ENCODE measurements around the gene DPP6. TPM values are rescaled to one million over a fixed set of nuclear protein-coding genes. Genes with fewer than 3 reads are reported as not detected.

Gene DPP6
- total RNA-seq, 4 donors from 2014 or later: 0.94 to 1.9 TPM; not detected in 2

DNA sequence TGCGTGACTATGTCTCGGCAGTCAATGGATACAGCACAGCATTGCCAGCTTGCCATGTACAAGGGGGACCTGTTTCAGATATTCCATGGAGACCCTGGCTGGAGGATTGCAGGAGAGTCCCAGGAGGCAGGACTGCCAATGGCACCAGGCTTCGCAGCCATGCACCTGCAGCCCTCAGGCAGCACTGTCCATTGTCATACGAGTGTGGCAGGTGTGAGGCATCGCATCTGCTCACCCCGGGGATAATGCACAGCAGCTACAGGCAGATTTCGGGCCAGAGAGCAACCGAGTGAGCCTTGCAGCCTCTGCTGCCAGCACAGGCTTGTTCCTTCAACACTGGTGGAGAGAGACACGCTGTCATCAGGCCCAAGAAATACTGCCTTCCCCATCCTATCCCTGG, 535.6 kb downstream of the DPP6 start:
- no peak for DNase-seq
- intact Hi-C loops (cut with DNase I; ENCODE audit: low total_unique reads) (no loop called here), in situ Hi-C loops (cut with MboI; ENCODE audit: low sequenced_read_pairs in 4 of 4) (no loop called here)
- TF ChIP-seq, protein P1, sequence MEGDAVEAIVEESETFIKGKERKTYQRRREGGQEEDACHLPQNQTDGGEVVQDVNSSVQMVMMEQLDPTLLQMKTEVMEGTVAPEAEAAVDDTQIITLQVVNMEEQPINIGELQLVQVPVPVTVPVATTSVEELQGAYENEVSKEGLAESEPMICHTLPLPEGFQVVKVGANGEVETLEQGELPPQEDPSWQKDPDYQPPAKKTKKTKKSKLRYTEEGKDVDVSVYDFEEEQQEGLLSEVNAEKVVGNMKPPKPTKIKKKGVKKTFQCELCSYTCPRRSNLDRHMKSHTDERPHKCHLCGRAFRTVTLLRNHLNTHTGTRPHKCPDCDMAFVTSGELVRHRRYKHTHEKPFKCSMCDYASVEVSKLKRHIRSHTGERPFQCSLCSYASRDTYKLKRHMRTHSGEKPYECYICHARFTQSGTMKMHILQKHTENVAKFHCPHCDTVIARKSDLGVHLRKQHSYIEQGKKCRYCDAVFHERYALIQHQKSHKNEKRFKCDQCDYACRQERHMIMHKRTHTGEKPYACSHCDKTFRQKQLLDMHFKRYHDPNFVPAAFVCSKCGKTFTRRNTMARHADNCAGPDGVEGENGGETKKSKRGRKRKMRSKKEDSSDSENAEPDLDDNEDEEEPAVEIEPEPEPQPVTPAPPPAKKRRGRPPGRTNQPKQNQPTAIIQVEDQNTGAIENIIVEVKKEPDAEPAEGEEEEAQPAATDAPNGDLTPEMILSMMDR (IDR thresholded peaks at IDR 0.05 in 4 of 5, conservative IDR thresholded peaks at IDR 0.05 in 1 of 5): no peak
- no peak for TF ChIP-seq POLR2A (IDR thresholded peaks at IDR 0.05)
- H3K36me3 ChIP-seq: no peaks in the 10 kb centered on the region
- ATAC-seq: no peak
- no peak overlapping the region for H3K27ac ChIP-seq
- H3K4me1 ChIP-seq: peaks cover 0 to 5% of the 10 kb centered on the region in 2 donors
- no peaks in the 10 kb centered on the region for H3K9me3 ChIP-seq
- H3K4me3 ChIP-seq: no peak overlapping the region
- H3K27me3 ChIP-seq: no peaks in the 10 kb centered on the region

DNA sequence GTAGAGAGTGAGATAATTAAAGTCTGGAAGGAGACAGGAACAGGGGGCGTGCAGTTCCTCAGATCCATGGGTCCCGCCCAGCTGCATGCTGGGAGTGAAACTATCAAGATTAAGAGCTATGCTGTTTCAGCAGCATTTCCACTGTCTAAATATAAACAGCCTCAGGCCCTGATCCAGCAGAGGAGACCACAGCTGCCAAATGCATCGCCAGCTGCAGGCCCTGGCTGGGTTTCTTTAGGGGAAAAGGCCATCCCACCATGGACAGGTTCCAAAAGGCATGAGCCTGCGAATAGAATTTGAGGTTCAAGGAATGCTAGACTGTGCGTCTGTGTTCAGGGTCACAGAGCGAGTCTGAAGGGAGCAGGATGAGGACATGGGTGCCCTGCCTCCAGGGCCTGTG, 539.3 kb downstream of the DPP6 start:
- Histone ChIP-seq H3K4me1 (peaks cover 0 to 5% of the 10 kb centered on the region in 2 donors), H3K27me3 (no peaks in the 10 kb centered on the region), H3K9me3 (no peaks in the 10 kb centered on the region), H3K27ac (no peak overlapping the region), H3K36me3 (no peaks in the 10 kb centered on the region), H3K4me3 (no peak overlapping the region)
- in situ Hi-C loops (cut with MboI; ENCODE audit: low sequenced_read_pairs in 4 of 4): no loop called here
- TF ChIP-seq, protein P1 (IDR thresholded peaks at IDR 0.05 in 4 of 5, conservative IDR thresholded peaks at IDR 0.05 in 1 of 5): no peak
- no peak for TF ChIP-seq POLR2A (IDR thresholded peaks at IDR 0.05)
- intact Hi-C loops (cut with DNase I; ENCODE audit: low total_unique reads): no loop called here
- ATAC-seq: no peak
- DNase-seq: no peak

DNA sequence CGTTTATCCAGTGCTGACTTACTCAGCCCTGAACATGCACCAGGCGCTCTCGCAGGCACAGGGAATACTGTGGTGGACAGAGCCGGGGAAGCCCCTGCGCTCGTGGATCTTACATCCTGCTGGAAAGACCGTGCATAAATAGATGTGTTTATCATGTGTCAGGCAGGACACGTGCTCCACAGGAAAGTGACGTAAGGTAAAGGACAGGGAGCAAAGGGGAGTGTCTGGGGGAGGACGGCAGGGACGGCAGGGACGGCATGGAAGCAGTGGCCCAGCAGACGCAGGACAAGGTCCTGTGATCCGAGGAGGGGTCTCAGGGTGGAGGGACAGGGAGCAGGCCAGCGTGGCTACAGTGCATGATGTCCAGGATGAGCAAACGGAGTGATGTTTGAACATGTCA, 540.2 kb downstream of the DPP6 start:
- Histone ChIP-seq H3K4me1 (peaks cover 0 to 5% of the 10 kb centered on the region in 2 donors), H3K27ac (no peak overlapping the region), H3K4me3 (no peak overlapping the region), H3K27me3 (no peaks in the 10 kb centered on the region), H3K36me3 (no peaks in the 10 kb centered on the region), H3K9me3 (no peaks in the 10 kb centered on the region)
- TF ChIP-seq, protein P1 (IDR thresholded peaks at IDR 0.05 in 4 of 5, conservative IDR thresholded peaks at IDR 0.05 in 1 of 5): no peak
- intact Hi-C loops (cut with DNase I; ENCODE audit: low total_unique reads) (no loop called here), in situ Hi-C loops (cut with MboI; ENCODE audit: low sequenced_read_pairs in 4 of 4) (no loop called here)
- ATAC-seq: no peak
- DNase-seq: no peak

DNA sequence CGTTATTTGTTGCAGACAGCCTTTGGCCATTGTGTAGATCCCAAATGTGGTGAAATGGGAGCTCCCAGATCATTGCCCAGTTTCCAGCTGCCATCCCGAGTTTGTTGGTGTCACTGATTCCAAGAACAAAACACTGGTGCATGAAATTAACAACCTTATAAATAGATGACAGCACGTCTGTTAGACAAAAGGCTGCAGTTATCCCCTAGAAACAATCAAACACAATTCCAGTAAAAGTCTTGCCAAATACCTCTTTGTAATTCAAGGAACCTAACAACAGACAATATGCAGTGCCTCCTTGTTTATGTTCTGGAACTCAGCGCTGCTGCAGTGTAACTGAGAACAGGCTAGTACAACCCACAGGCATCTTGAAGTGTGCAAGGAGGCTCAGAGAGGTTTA, 546.2 kb downstream of the DPP6 start:
- in situ Hi-C loops (cut with MboI; ENCODE audit: low sequenced_read_pairs in 4 of 4): no loop called here
- no peaks in the 10 kb centered on the region for H3K4me1 ChIP-seq
- H3K9me3 ChIP-seq: no peaks in the 10 kb centered on the region
- H3K4me3 ChIP-seq: no peak overlapping the region
- no peaks in the 10 kb centered on the region for H3K27me3 ChIP-seq
- TF ChIP-seq, protein P1 (IDR thresholded peaks at IDR 0.05 in 4 of 5, conservative IDR thresholded peaks at IDR 0.05 in 1 of 5): no peak
- TF ChIP-seq POLR2A (IDR thresholded peaks at IDR 0.05): no peak
- no peaks in the 10 kb centered on the region for H3K36me3 ChIP-seq
- H3K27ac ChIP-seq: no peak overlapping the region
- ATAC-seq: no peak
- intact Hi-C loops (cut with DNase I; ENCODE audit: low total_unique reads): no loop called here
- DNase-seq: no peak

DNA sequence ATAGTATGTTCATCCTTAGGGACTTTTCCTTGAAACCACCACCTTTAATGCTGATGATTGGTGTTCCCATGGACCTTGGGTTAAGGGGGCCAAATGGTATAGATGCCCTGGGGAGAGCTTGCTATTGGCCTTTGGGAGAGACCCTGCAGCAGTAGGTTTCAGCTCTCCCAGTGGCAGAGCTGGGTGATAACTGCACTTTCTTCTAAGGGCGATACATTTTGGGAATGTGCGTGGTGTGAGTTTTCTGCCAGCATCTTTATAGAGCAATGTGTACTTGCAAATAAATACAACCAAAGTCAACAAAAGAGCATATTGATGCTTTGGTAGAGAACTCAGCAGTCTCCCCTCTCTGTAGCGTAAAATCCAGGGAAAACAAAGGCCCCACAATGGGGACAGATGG, 546.7 kb downstream of the DPP6 start:
- Histone ChIP-seq H3K4me3 (no peak overlapping the region), H3K27me3 (no peaks in the 10 kb centered on the region), H3K4me1 (no peaks in the 10 kb centered on the region), H3K27ac (no peak overlapping the region), H3K9me3 (no peaks in the 10 kb centered on the region), H3K36me3 (no peaks in the 10 kb centered on the region)
- in situ Hi-C loops (cut with MboI; ENCODE audit: low sequenced_read_pairs in 4 of 4): no loop called here
- TF ChIP-seq, protein P1 (IDR thresholded peaks at IDR 0.05 in 4 of 5, conservative IDR thresholded peaks at IDR 0.05 in 1 of 5): no peak
- TF ChIP-seq POLR2A (IDR thresholded peaks at IDR 0.05): no peak
- DNase-seq: no peak
- no peak for ATAC-seq
- intact Hi-C loops (cut with DNase I; ENCODE audit: low total_unique reads): no loop called here
